Caco-2 (cell line): Measurements from ENCODE around the gene ABCD4. TPM values are rescaled to one million over a fixed set of nuclear protein-coding genes. Genes with fewer than 3 reads are reported as not detected.
A peak's percentile ranks its signal among the peaks of the same experiment; 100 is the strongest.

Source experiments
- BruUV-seq: library from RNA; stranded (reverse); fragments of 400-500 nt; replicated peaks from 2 replicates; lab custom pipeline; 2021; lab: Mats Ljungman, UMichigan
- CTCF ChIA-PET: fragments of 300-600 bp; sonication (Branson Sonifier 250); formaldehyde crosslinking; loops from one replicate; lab custom pipeline; 2022; ENCODE audit warnings: antibody characterized with exemption; lab: Charles Lee
- POLR2A ChIA-PET: fragments of 300-600 bp; sonication (Branson Sonifier 250); formaldehyde crosslinking; loops from one replicate; lab custom pipeline; 2022; ENCODE audit warnings: antibody characterized with exemption; lab: Charles Lee
- DNase-seq, 2 experiments: peaks; one replicate each; pipeline versions ENCODE4 v3.0.0 to v3.0.0-alpha.2; 2020 to 2022
- H3K27me3 ChIP-seq: replicated peaks from 2 replicates; pipeline ENCODE4 v1.6.0; 2011; ENCODE audit warnings: low read length; ENCODE audit not compliant: control insufficient read depth, insufficient read depth
- H3K36me3 ChIP-seq: 2 replicates; pipeline ENCODE4 v1.5.1; 2011; ENCODE audit warnings: low read length; ENCODE audit not compliant: control insufficient read depth, insufficient read depth
- H3K4me1 ChIP-seq: fragments of 250-450 bp; sonication (Bioruptor Pico); 2 replicates; pipeline ENCODE4 v1.5.1; 2020; ENCODE audit warnings: mild to moderate bottlenecking
- H3K4me3 ChIP-seq: 2 replicates; pipeline ENCODE4 v1.5.1; 2011; ENCODE audit warnings: low read depth, mild to moderate bottlenecking, control low read depth, low read length
- H3K9me3 ChIP-seq: fragments of 250-450 bp; sonication (Bioruptor Pico); 2 replicates; pipeline ENCODE4 v1.5.1; 2020; ENCODE audit warnings: mild to moderate bottlenecking, moderate library complexity
- H3K27ac Mint-ChIP-seq: one replicate; pipeline ENCODE4 v1.8.0; 2022; ENCODE audit warnings: mixed read lengths; ENCODE audit not compliant: unreplicated experiment
- H3K27me3 Mint-ChIP-seq: one replicate; pipeline ENCODE4 v1.8.0; 2022; ENCODE audit warnings: mixed read lengths; ENCODE audit not compliant: insufficient read depth, unreplicated experiment
- H3K36me3 Mint-ChIP-seq: one replicate; pipeline ENCODE4 v1.8.0; 2022; ENCODE audit warnings: mild to moderate bottlenecking, mixed read lengths; ENCODE audit not compliant: insufficient read depth, unreplicated experiment
- H3K4me1 Mint-ChIP-seq: one replicate; pipeline ENCODE4 v1.8.0; 2022; ENCODE audit warnings: low read depth, mixed read lengths; ENCODE audit not compliant: unreplicated experiment
- H3K4me3 Mint-ChIP-seq: one replicate; pipeline ENCODE4 v1.8.0; 2022; ENCODE audit warnings: mild to moderate bottlenecking, moderate library complexity, mixed read lengths; ENCODE audit not compliant: unreplicated experiment
- H3K9me3 Mint-ChIP-seq: one replicate; pipeline ENCODE4 v1.8.0; 2022; ENCODE audit warnings: mixed read lengths; ENCODE audit not compliant: unreplicated experiment
- CTCF ChIP-seq, 2 experiments: fragments of 200-600 bp in 1 of 2; IDR thresholded peaks; 1 replicate in 1 of 2; 2 replicates in 1 of 2; pipeline versions ENCODE4 v1.5.1 to v1.8.0; 2011 to 2022; ENCODE audit warnings: antibody characterized with exemption in 1 of 2, control low read depth in 1 of 2, inconsistent platforms in 1 of 2, low read depth in 1 of 2, low read length in 1 of 2, mild to moderate bottlenecking in 1 of 2, moderate library complexity in 1 of 2; ENCODE audit not compliant: insufficient read depth in 1 of 2, severe bottlenecking in 1 of 2, unreplicated experiment in 1 of 2
- intact Hi-C: fragments of 100-400 bp; cut with micrococcal nuclease; formaldehyde crosslinking; loops from one replicate; pipeline ENCODE4 v1.10.0; 2022; ENCODE audit not compliant: unreplicated experiment
- total RNA-seq: library from RNA; stranded (reverse); gene quantifications from 2 replicates; pipeline ENCODE4 v1.2.3, GENCODE V29; 2022

ABCD4 gene
- total RNA-seq, 1 experiment from 2014 or later = 82.1 TPM

DNA sequence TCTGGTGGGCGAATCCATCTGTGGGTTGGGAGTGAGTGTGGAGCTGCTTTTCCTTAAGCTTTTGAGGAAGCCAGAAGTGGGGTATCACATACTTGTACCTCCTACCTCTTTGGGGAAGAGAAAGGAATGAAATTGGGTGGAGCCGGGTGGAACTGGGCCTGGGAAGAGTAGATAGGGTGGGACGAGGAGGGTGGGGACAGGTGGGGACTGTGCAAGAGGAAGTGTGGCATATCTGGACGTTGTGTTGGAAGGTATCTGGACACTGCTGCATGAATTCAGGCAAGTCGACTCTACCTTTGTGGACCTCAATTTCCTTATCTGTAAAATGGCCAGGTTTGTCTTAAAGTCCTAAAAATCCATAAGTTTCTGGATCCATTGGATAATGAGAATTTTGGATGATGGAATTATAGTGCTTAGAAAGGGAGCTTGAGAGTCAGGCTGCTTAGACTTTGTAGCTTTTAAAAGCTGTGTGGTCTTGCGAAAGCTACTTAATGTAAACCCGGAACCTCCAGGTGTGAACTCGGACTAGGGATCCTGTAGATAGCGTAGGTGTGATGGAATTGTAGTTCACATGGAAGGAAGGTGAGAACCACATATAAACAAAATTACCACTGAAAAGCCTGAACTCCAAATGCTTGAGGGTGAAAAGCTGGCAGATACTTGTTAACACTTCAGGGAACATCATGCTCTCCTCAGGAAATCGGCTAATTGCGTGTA is 47.6 kb upstream of the ABCD4 start:
- TSS peak; percentile 63 for BruUV-seq
- no peaks in the 10 kb centered on the region for H3K27me3 ChIP-seq
- H3K27ac Mint-ChIP-seq = peak overlapping the region; percentile 84
- no peaks in the 10 kb centered on the region for H3K9me3 ChIP-seq
- H3K4me1 Mint-ChIP-seq = peaks cover 33% of the 10 kb centered on the region
- no peak for TF ChIP-seq CTCF (IDR thresholded peaks at IDR 0.05; ENCODE audit: insufficient read depth in 1 of 2, low read depth in 1 of 2, low read length in 1 of 2, severe bottlenecking in 1 of 2, unreplicated experiment in 1 of 2)
- H3K4me3 ChIP-seq = no peak overlapping the region
- POLR2A ChIA-PET = interaction anchor here (0.9 to 1.2 kb wide), 2 partner anchors 24 to 48 kb away, joined by 3 to 5 read pairs; partner anchors contain the start of gene ABCD4
- H3K27me3 Mint-ChIP-seq = no peaks in the 10 kb centered on the region
- peak overlapping the region; percentile 65 for H3K4me3 Mint-ChIP-seq
- peak in 1 of 2 experiments; percentile 23 for DNase-seq
- H3K36me3 Mint-ChIP-seq = no peaks in the 10 kb centered on the region
- intact Hi-C loops = no loop called here
- CTCF ChIA-PET = interaction anchor here (1.0 to 1.7 kb wide), 4 partner anchors 9 to 150 kb away, joined by 3 to 8 read pairs (median 3); partner anchors contain the start of gene ABCD4
- peaks cover 50% of the 10 kb centered on the region for H3K4me1 ChIP-seq
- no peaks in the 10 kb centered on the region for H3K36me3 ChIP-seq
- no peaks in the 10 kb centered on the region for H3K9me3 Mint-ChIP-seq

- H3K27me3 ChIP-seq = no peaks in the 10 kb centered on the region
- Mint-ChIP-seq H3K27me3 (no peaks in the 10 kb centered on the region), H3K9me3 (no peaks in the 10 kb centered on the region), H3K4me3 (peak overlapping the region; percentile 65), H3K4me1 (peaks cover 33% of the 10 kb centered on the region), H3K27ac (peak overlapping the region; percentile 84), H3K36me3 (no peaks in the 10 kb centered on the region)
- no peaks in the 10 kb centered on the region for H3K36me3 ChIP-seq
- peak; percentile 90 to 94 for DNase-seq
- no peaks in the 10 kb centered on the region for H3K9me3 ChIP-seq
- peaks cover 50% of the 10 kb centered on the region for H3K4me1 ChIP-seq
- POLR2A ChIA-PET = interaction anchor here (0.8 to 1.2 kb wide), 4 partner anchors 24 to 400 kb away, joined by 3 to 5 read pairs (median 4); partner anchors contain the start of genes ABCD4, COQ6, FAM161B and ISCA2
- CTCF ChIA-PET = interaction anchor here (1.0 to 1.7 kb wide), 3 partner anchors 47 to 151 kb away, joined by 3 to 8 read pairs (median 3); partner anchors contain the start of gene ABCD4
- no TSS peak for BruUV-seq
- no peak for TF ChIP-seq CTCF (IDR thresholded peaks at IDR 0.05; ENCODE audit: insufficient read depth in 1 of 2, low read depth in 1 of 2, low read length in 1 of 2, severe bottlenecking in 1 of 2, unreplicated experiment in 1 of 2)
- H3K4me3 ChIP-seq = peak overlapping the region; percentile 4; the same call in 1 of the 2 replicates
- intact Hi-C loops = loop anchor here (1.0 kb wide), 1 partner anchor 24 kb away; no protein-coding TSS in a partner anchor
Measured at GRCh38 chr14:74349757-74350156, 47.0 kb upstream of the ABCD4 start.

GRCh38 chr14:74348735-74349463 is 46.2 kb upstream of the ABCD4 start:
- BruUV-seq = no TSS peak
- Histone ChIP-seq H3K4me1 (peaks cover 50% of the 10 kb centered on the region), H3K36me3 (no peaks in the 10 kb centered on the region), H3K9me3 (no peaks in the 10 kb centered on the region), H3K4me3 (no peak overlapping the region; the same call in 1 of the 2 replicates), H3K27me3 (no peaks in the 10 kb centered on the region)
- Mint-ChIP-seq H3K9me3 (no peaks in the 10 kb centered on the region), H3K4me1 (peaks cover 33% of the 10 kb centered on the region), H3K27me3 (no peaks in the 10 kb centered on the region), H3K36me3 (no peaks in the 10 kb centered on the region), H3K4me3 (peak overlapping the region; percentile 65), H3K27ac (peak overlapping the region; percentile 84)
- ChIA-PET CTCF (interaction anchor here (0.7 to 1.7 kb wide), 5 partner anchors 46 to 152 kb away, joined by 3 to 8 read pairs (median 3); partner anchors contain the start of genes ABCD4 and NPC2), POLR2A (interaction anchor here (0.8 to 0.9 kb wide), 2 partner anchors 145 to 399 kb away, joined by 3 to 4 read pairs; partner anchors contain the start of genes COQ6, FAM161B, ISCA2 and NPC2)
- intact Hi-C loops = loop anchor here (1.0 kb wide), 1 partner anchor 24 kb away; no protein-coding TSS in a partner anchor
- no peak for TF ChIP-seq CTCF (IDR thresholded peaks at IDR 0.05; ENCODE audit: insufficient read depth in 1 of 2, low read depth in 1 of 2, low read length in 1 of 2, severe bottlenecking in 1 of 2, unreplicated experiment in 1 of 2)
- DNase-seq = no peak
